ENCODE data around the gene MCC.

GRCh38 chr5:113179156-113179555 is 309.1 kb downstream of the MCC start:
- TF ChIP-seq CTCF (IDR thresholded peaks at IDR 0.05) = no peak
- no peak for TF ChIP-seq POLR2AphosphoS5 (IDR thresholded peaks at IDR 0.05)
- TF ChIP-seq POLR2A (IDR thresholded peaks at IDR 0.05) = no peak

All from upper lobe of left lung (tissue), 4 donors.